ENCODE measurements around the gene NPTN. TPM values are rescaled to one million over a fixed set of nuclear protein-coding genes. Genes with fewer than 3 reads are reported as not detected.

Gene NPTN
- polyA plus RNA-seq, 1 donor (not counting 4 experiments of a cell fraction or from before 2014, with no cell fraction given): 223 TPM

- DNase-seq (ENCODE audit: low read depth, low spot score): no peak
- Histone ChIP-seq H3K9ac (ENCODE audit: control insufficient read depth, extremely low read depth, insufficient read depth, low read length) (no peak overlapping the region), H3K27ac (ENCODE audit: control insufficient read depth, insufficient read depth, low read length) (no peak overlapping the region), H3K36me3 (ENCODE audit: control insufficient read depth in 2 of 2, extremely low read depth in 1 of 2, insufficient read depth in 2 of 2, low read length in 2 of 2) (no peaks in the 10 kb centered on the region), H3K9me1 (ENCODE audit: control insufficient read depth, extremely low read depth, insufficient read depth, low read length) (no peaks in the 10 kb centered on the region), H3K4me2 (ENCODE audit: control insufficient read depth, extremely low read depth, insufficient read depth, low read depth, low read length) (no peak overlapping the region), H3K27me3 (ENCODE audit: control insufficient read depth, extremely low read depth, insufficient read depth, low read length) (no peaks in the 10 kb centered on the region), H2AFZ (ENCODE audit: control insufficient read depth, low read length) (no peak overlapping the region), H3K9me3 (ENCODE audit: control insufficient read depth, low read depth, low read length) (no peaks in the 10 kb centered on the region), H3K4me1 (ENCODE audit: control insufficient read depth, extremely low read depth, insufficient read depth, low read length) (peaks cover 4% of the 10 kb centered on the region), H3K79me2 (ENCODE audit: control insufficient read depth, insufficient read depth, low read length) (no peaks in the 10 kb centered on the region), H4K20me1 (ENCODE audit: control insufficient read depth, extremely low read depth, insufficient read depth, low read length) (no peaks in the 10 kb centered on the region), H3K4me3 (ENCODE audit: control insufficient read depth in 2 of 3, extremely low read depth in 1 of 3, insufficient read depth in 2 of 3, low read depth in 1 of 3, low read length in 3 of 3) (no peak overlapping the region)
- no peak for TF ChIP-seq EZH2 (IDR thresholded peaks at IDR 0.05; ENCODE audit: low read length)
- no peak for TF ChIP-seq CTCF (optimal IDR thresholded peaks at IDR 0.05 in 1 of 3, IDR thresholded peaks at IDR 0.05 in 1 of 3, conservative IDR thresholded peaks at IDR 0.05 in 1 of 3; ENCODE audit: extremely low read depth in 1 of 3, insufficient read depth in 2 of 3, low read length in 3 of 3)
- FAIRE-seq: no peak
- dilution Hi-C loops (cut with MboI; ENCODE audit: extremely low pct_ligation_motif_present, low sequenced_read_pairs): loop anchor here (25.0 kb wide), 1 partner anchor 92 kb away; no protein-coding TSS in a partner anchor
These were observed 46.0 kb upstream of the NPTN start for GRCh38 chr15:73679180-73679579.

GRCh38 chr15:73678498-73678897 is 45.3 kb upstream of the NPTN start:
- Histone ChIP-seq H3K4me1 (ENCODE audit: control insufficient read depth, extremely low read depth, insufficient read depth, low read length) (no peaks in the 10 kb centered on the region), H3K4me3 (ENCODE audit: control insufficient read depth in 2 of 3, extremely low read depth in 1 of 3, insufficient read depth in 2 of 3, low read depth in 1 of 3, low read length in 3 of 3) (no peak overlapping the region), H3K27ac (ENCODE audit: control insufficient read depth, insufficient read depth, low read length) (no peak overlapping the region), H2AFZ (ENCODE audit: control insufficient read depth, low read length) (no peak overlapping the region), H3K27me3 (ENCODE audit: control insufficient read depth, extremely low read depth, insufficient read depth, low read length) (no peaks in the 10 kb centered on the region), H4K20me1 (ENCODE audit: control insufficient read depth, extremely low read depth, insufficient read depth, low read length) (no peaks in the 10 kb centered on the region), H3K4me2 (ENCODE audit: control insufficient read depth, extremely low read depth, insufficient read depth, low read depth, low read length) (no peak overlapping the region), H3K9ac (ENCODE audit: control insufficient read depth, extremely low read depth, insufficient read depth, low read length) (no peak overlapping the region), H3K9me1 (ENCODE audit: control insufficient read depth, extremely low read depth, insufficient read depth, low read length) (no peaks in the 10 kb centered on the region), H3K9me3 (ENCODE audit: control insufficient read depth, low read depth, low read length) (no peaks in the 10 kb centered on the region), H3K36me3 (ENCODE audit: control insufficient read depth in 2 of 2, extremely low read depth in 1 of 2, insufficient read depth in 2 of 2, low read length in 2 of 2) (no peaks in the 10 kb centered on the region), H3K79me2 (ENCODE audit: control insufficient read depth, insufficient read depth, low read length) (no peaks in the 10 kb centered on the region)
- DNase-seq (ENCODE audit: low read depth, low spot score) (no peak), FAIRE-seq (peak; percentile 55)
- dilution Hi-C loops (cut with MboI; ENCODE audit: extremely low pct_ligation_motif_present, low sequenced_read_pairs): loop anchor here (25.0 kb wide), 1 partner anchor 91 kb away; no protein-coding TSS in a partner anchor
- TF ChIP-seq CTCF (optimal IDR thresholded peaks at IDR 0.05 in 1 of 3, IDR thresholded peaks at IDR 0.05 in 1 of 3, conservative IDR thresholded peaks at IDR 0.05 in 1 of 3; ENCODE audit: extremely low read depth in 1 of 3, insufficient read depth in 2 of 3, low read length in 3 of 3) (no peak), EZH2 (IDR thresholded peaks at IDR 0.05; ENCODE audit: low read length) (no peak)

Measured in keratinocyte (primary cell).